K562 (cell line): ENCODE data around the gene NUB1. TPM values are rescaled to one million over a fixed set of nuclear protein-coding genes. Genes with fewer than 3 reads are reported as not detected.

ENCODE experiments used
- C11orf30 ChIP-seq: fragments of 450-650 bp; IDR thresholded peaks from 2 replicates; pipeline ENCODE4 v1.6.1; 2016; ENCODE audit warnings: low read depth, mild to moderate bottlenecking
- CREB1 ChIP-seq, 2 experiments: sonication (generic) in 1 of 2; formaldehyde crosslinking in 1 of 2; IDR thresholded peaks; 2 replicates each; pipeline versions ENCODE4 v1.6.1 to v1.8.0; 2012 to 2022; ENCODE audit warnings: inconsistent platforms in 1 of 2, mild to moderate bottlenecking in 1 of 2, missing genetic modification reagents in 1 of 2, moderate library complexity in 1 of 2
- CXXC5 ChIP-seq: fragments of 250-450 bp; sonication (Bioruptor Pico); IDR thresholded peaks from 2 replicates; pipeline ENCODE4 v1.8.0; 2022; ENCODE audit warnings: inconsistent platforms, mild to moderate bottlenecking, moderate library complexity
- E2F6 ChIP-seq, 2 experiments: IDR thresholded peaks; 2 replicates each; pipeline ENCODE4 v1.6.1; 2011; ENCODE audit warnings: borderline replicate concordance in 1 of 2, control low read depth in 1 of 2, low read depth in 1 of 2, low read length in 1 of 2, mild to moderate bottlenecking in 1 of 2, mixed read lengths in 1 of 2, moderate library complexity in 1 of 2; ENCODE audit not compliant: insufficient read depth in 1 of 2, insufficient read length in 1 of 2, poor library complexity in 1 of 2, severe bottlenecking in 1 of 2; ENCODE audit errors: extremely low read depth in 1 of 2
- EGR1 ChIP-seq: fragments of 450-650 bp; conservative IDR thresholded peaks from 2 replicates; pipeline ENCODE4 v1.6.1; 2017; ENCODE audit warnings: mild to moderate bottlenecking
- FOSL1 ChIP-seq: fragments of 200-800 bp; sonication (Bioruptor generic); conservative IDR thresholded peaks from 2 replicates; pipeline ENCODE4 v1.6.1; 2016; ENCODE audit warnings: missing genetic modification characterization, missing compliant biosample characterization
- GABPA ChIP-seq: fragments of 200-800 bp; sonication (Bioruptor generic); conservative IDR thresholded peaks from 2 replicates; pipeline ENCODE4 v1.6.1; 2016; ENCODE audit warnings: low read depth, missing genetic modification characterization, missing compliant biosample characterization
- GATAD2A ChIP-seq: fragments of 450-650 bp; IDR thresholded peaks from 2 replicates; pipeline ENCODE4 v1.6.1; 2017
- GTF2E2 ChIP-seq: fragments of 200-800 bp; sonication (Bioruptor generic); IDR thresholded peaks from 2 replicates; pipeline ENCODE4 v1.6.1; 2016; ENCODE audit warnings: missing genetic modification characterization, missing compliant biosample characterization
- HNRNPLL ChIP-seq: fragments of 200-400 bp; formaldehyde crosslinking; IDR thresholded peaks from 2 replicates; pipeline ENCODE4 v1.6.1; 2017; ENCODE audit warnings: low read length, low read depth, mild to moderate bottlenecking; ENCODE audit not compliant: poor library complexity, severe bottlenecking
- KHSRP ChIP-seq: fragments of 450-650 bp; IDR thresholded peaks from 2 replicates; pipeline ENCODE4 v1.6.1; 2017
- L3MBTL2 ChIP-seq: fragments of 450-650 bp; IDR thresholded peaks from 2 replicates; pipeline ENCODE4 v1.6.1; 2016; ENCODE audit warnings: mild to moderate bottlenecking, moderate library complexity
- LARP7 ChIP-seq: fragments of 450-650 bp; IDR thresholded peaks from 2 replicates; pipeline ENCODE4 v1.6.1; 2016
- NEUROD1 ChIP-seq: fragments of 150-350 bp; IDR thresholded peaks from 2 replicates; pipeline ENCODE4 v1.6.1; 2014; ENCODE audit warnings: borderline replicate concordance, low read length, low read depth; ENCODE audit not compliant: partially characterized antibody
- NR1H2 ChIP-seq: sonication (generic); formaldehyde crosslinking; IDR thresholded peaks from 2 replicates; pipeline ENCODE4 v1.4.0; 2020; ENCODE audit warnings: mild to moderate bottlenecking, missing genetic modification reagents
- NR2C1 ChIP-seq, 2 experiments: fragments of 450-650 bp; IDR thresholded peaks; 2 replicates each; pipeline ENCODE4 v1.6.1; 2017; ENCODE audit warnings: mild to moderate bottlenecking in 2 of 2, antibody characterized with exemption in 1 of 2, inconsistent platforms in 1 of 2, missing compliant biosample characterization in 1 of 2, missing genetic modification characterization in 1 of 2
- NR2C2 ChIP-seq, 2 experiments: fragments of 200-800 bp in 1 of 2; sonication (Bioruptor generic) in 1 of 2; sonication (generic) in 1 of 2; formaldehyde crosslinking in 1 of 2; IDR thresholded peaks; 2 replicates each; pipeline versions ENCODE4 v1.6.1 to v1.8.0; 2016 to 2022; ENCODE audit warnings: mild to moderate bottlenecking in 1 of 2, missing compliant biosample characterization in 1 of 2, missing genetic modification characterization in 1 of 2, missing genetic modification reagents in 1 of 2
- PHF8 ChIP-seq: fragments of 200-600 bp; sonication (generic); IDR thresholded peaks from 2 replicates; pipeline ENCODE4 v1.6.1; 2012; ENCODE audit warnings: mixed run types, mild to moderate bottlenecking, inconsistent platforms, low read length, moderate library complexity, borderline replicate concordance
- SIN3A ChIP-seq, 2 experiments: fragments of 150-350 bp in 1 of 2; IDR thresholded peaks; 2 replicates each; pipeline ENCODE4 v1.6.1; 2011 to 2016; ENCODE audit warnings: borderline replicate concordance in 2 of 2, low read depth in 2 of 2, low read length in 2 of 2, mild to moderate bottlenecking in 2 of 2, moderate library complexity in 2 of 2; ENCODE audit not compliant: control insufficient read depth in 1 of 2
- SRSF3 ChIP-seq: fragments of 200-400 bp; formaldehyde crosslinking; IDR thresholded peaks from 2 replicates; pipeline ENCODE4 v1.6.1; 2016; ENCODE audit warnings: mild to moderate bottlenecking, low read length, moderate library complexity; ENCODE audit not compliant: insufficient read depth
- TCF7 ChIP-seq: sonication (generic); IDR thresholded peaks from 2 replicates; pipeline ENCODE4 v1.6.1; 2016; ENCODE audit warnings: antibody characterized with exemption, borderline replicate concordance
- ZHX1 ChIP-seq: fragments of 150-350 bp; conservative IDR thresholded peaks from 2 replicates; pipeline ENCODE4 v1.6.1; 2014; ENCODE audit warnings: low read length
- ZKSCAN1 ChIP-seq: fragments of 150-350 bp; IDR thresholded peaks from 2 replicates; pipeline ENCODE4 v1.6.1; 2016; ENCODE audit warnings: low read depth, low read length
- polyA plus RNA-seq, 8 experiments: library from polyadenylated mRNA; depleted of rRNA in 4 of 8; stranded (reverse) in 5 of 8; unstranded in 3 of 8; fragments of >200 nt; fragmentation: Nextera tagmentation in 2 of 8; fragmentation: Illumina TruSeq in 1 of 8; extraction: Ambion mirVana in 2 of 8; extraction: Trizol in 1 of 8; gene quantifications; 2 replicates each; pipeline versions ENCODE4 v1.2.1 to v1.2.3, GENCODE V29; 2011 to 2014; ENCODE audit warnings: inconsistent platforms in 1 of 8, missing spikeins in 1 of 8
- total RNA-seq, 7 experiments: library from RNA; depleted of rRNA in 6 of 7; stranded (reverse); fragments of >200 nt in 6 of 7; fragmentation: Illumina TruSeq in 2 of 7; extraction: Trizol in 2 of 7; gene quantifications; 2 replicates each; pipeline versions ENCODE4 v1.2.1 to v1.2.3, GENCODE V29; 2011 to 2021; ENCODE audit warnings: low replicate concordance in 1 of 7

NUB1 gene
- total and polyA plus RNA-seq, 9 of the 15 experiments (the other 6 are each of a cell fraction or from before 2014, with no cell fraction given) = 43.2 to 159 (median 85.2) TPM

GRCh38 chr7:151341357-151342101, at the start of gene NUB1 (continued):
- peak; percentile 97 for TF ChIP-seq CXXC5 (CRISPR knock-in tag)
- TF ChIP-seq NR2C2 (CRISPR knock-in tag; IDR thresholded peaks at IDR 0.05) = peak; percentile 97
- peak; percentile 99 for TF ChIP-seq NR2C2 (tag; IDR thresholded peaks at IDR 0.05)
- peak; percentile 85 for TF ChIP-seq CREB1 (IDR thresholded peaks at IDR 0.05)
- TF ChIP-seq CREB1 (CRISPR knock-in tag; IDR thresholded peaks at IDR 0.05) = peak; percentile 80
- TF ChIP-seq EGR1 = peak; percentile 91
- peak; percentile 17; the same call in 1 of the 2 replicates for TF ChIP-seq GATAD2A
- TF ChIP-seq SRSF3 = no peak
- peak; percentile 97 for TF ChIP-seq NR2C1 (IDR thresholded peaks at IDR 0.05)
- peak; percentile 97 for TF ChIP-seq NR2C1 (tag; IDR thresholded peaks at IDR 0.05)
- peak; percentile 86 for TF ChIP-seq L3MBTL2
- no peak; the same call in 1 of the 2 replicates for TF ChIP-seq TCF7
- no peak for TF ChIP-seq NEUROD1
- TF ChIP-seq E2F6 (IDR thresholded peaks at IDR 0.05; ENCODE audit: borderline replicate concordance in 1 of 2, extremely low read depth in 1 of 2, insufficient read depth in 1 of 2, insufficient read length in 1 of 2, low read depth in 1 of 2, low read length in 1 of 2, poor library complexity in 1 of 2, severe bottlenecking in 1 of 2) = peak; percentile 78 to 83
- TF ChIP-seq ZKSCAN1 = no peak
- no peak for TF ChIP-seq FOSL1
- peak; percentile 85 to 86; a peak in 3 of 4 replicates for TF ChIP-seq SIN3A (IDR thresholded peaks at IDR 0.05; ENCODE audit: borderline replicate concordance in 2 of 2, control insufficient read depth in 1 of 2, low read depth in 2 of 2, low read length in 2 of 2)
- no peak for TF ChIP-seq LARP7
- no peak for TF ChIP-seq ZHX1
- TF ChIP-seq PHF8 = peak; percentile 94; the same call in 1 of the 2 replicates
- peak; percentile 49 for TF ChIP-seq HNRNPLL
- TF ChIP-seq NR1H2 (CRISPR knock-in tag) = no peak
- peak; percentile 98 for TF ChIP-seq GABPA (tag)
- peak; percentile 77; the same call in 1 of the 2 replicates for TF ChIP-seq GTF2E2 (tag)
- TF ChIP-seq C11orf30 = peak; percentile 69
- no peak for TF ChIP-seq KHSRP
